Stimulated activated naive CD8-positive, alpha-beta T cell treated with anti-CD3 and anti-CD28 coated beads, Interleukin-15, amount 100 ng/mL, for 72 hours (primary cell): ENCODE measurements around the gene DMXL1.

Source experiments
- ATAC-seq: fragments of 150-1000 bp; cut with Tn5 transposase; 2 replicates; pipeline ENCODE4 v1.10.0; 2021; ENCODE audit warnings: mild to moderate bottlenecking, moderate library complexity
- DNase-seq, 2 donors: peaks; one replicate each; pipeline ENCODE4 v3.0.0; 2021 to 2022
- H3K27ac Mint-ChIP-seq, 2 donors: one replicate each; pipeline ENCODE4 v1.8.0; 2022; ENCODE audit warnings: mild to moderate bottlenecking in 2 of 2, mixed read lengths in 2 of 2, moderate library complexity in 2 of 2
- H3K27me3 Mint-ChIP-seq: one replicate; pipeline ENCODE4 v1.8.0; 2022; ENCODE audit warnings: mixed read lengths
- H3K4me1 Mint-ChIP-seq: one replicate; pipeline ENCODE4 v1.8.0; 2022; ENCODE audit warnings: mild to moderate bottlenecking, mixed read lengths
- H3K4me3 Mint-ChIP-seq, 2 donors: one replicate each; pipeline ENCODE4 v1.8.0; 2022; ENCODE audit warnings: mild to moderate bottlenecking in 2 of 2, mixed read lengths in 2 of 2, moderate library complexity in 1 of 2
- H3K9me3 Mint-ChIP-seq, 2 donors: one replicate each; pipeline ENCODE4 v1.8.0; 2022; ENCODE audit warnings: mixed read lengths in 2 of 2

Gene DMXL1

DNA sequence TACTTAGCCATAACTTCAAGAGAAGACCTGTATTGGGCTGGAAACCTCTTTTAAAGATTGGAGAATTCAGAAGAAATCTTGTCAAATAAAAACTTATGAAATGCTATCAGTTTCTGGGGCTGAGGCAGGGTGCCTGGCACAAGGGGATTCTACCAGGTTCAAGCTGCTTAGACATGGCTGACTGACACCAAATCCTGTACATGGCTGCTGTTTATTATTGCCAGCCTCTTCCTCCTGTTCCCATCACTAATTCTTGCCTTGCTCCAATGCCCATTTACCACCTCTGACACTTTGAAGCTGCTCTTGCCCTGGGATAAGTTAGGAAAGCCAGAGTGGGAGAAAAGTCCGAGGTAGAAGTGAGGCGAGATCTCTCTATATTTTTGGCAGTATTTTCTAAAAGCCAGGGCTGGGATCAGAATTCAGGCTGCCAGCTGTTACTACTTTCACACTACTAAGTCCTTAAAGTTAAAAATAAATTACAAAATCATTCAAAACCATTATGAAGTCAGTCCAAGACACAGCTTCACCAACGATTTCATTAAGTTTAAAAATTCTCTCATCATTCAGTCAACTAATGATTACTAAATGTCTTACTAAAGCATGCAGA lies 218.7 kb downstream of the DMXL1 start:
- Mint-ChIP-seq H3K4me1 (peaks cover 90% of the 10 kb centered on the region), H3K4me3 (peak overlapping the region; percentile 32 to 85), H3K27ac (peak overlapping the region; percentile 64 to 93), H3K9me3 (no peaks in the 10 kb centered on the region), H3K27me3 (no peaks in the 10 kb centered on the region)
- no peak for DNase-seq
- no peak for ATAC-seq

DNA sequence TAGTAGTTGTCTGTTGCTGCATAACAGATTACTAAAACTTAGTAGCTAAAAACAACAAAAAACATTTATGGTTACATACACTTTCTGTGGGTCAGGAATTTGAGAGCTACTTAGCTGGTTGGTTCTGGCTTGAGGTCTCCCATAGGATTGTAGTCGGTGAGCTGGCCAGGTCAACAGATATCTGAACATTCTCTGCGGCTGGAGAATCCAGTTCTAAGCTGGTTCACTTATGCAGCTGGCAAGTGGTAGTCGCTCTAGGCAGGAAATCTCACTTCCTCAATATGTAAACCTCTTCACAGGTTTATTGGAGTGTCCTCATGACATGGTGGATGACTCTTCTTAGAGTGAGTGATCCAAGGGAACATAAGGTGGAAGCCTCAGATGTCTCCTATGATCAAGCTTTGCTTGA lies 219.3 kb downstream of the DMXL1 start:
- no peaks in the 10 kb centered on the region for H3K9me3 Mint-ChIP-seq
- peaks cover 84% of the 10 kb centered on the region for H3K4me1 Mint-ChIP-seq
- peak overlapping the region; percentile 42 to 64 for H3K27ac Mint-ChIP-seq
- H3K27me3 Mint-ChIP-seq, result no peaks in the 10 kb centered on the region
- H3K4me3 Mint-ChIP-seq, result peak overlapping the region; percentile 32 to 85
- ATAC-seq (peak; percentile 59), DNase-seq (no peak)

DNA sequence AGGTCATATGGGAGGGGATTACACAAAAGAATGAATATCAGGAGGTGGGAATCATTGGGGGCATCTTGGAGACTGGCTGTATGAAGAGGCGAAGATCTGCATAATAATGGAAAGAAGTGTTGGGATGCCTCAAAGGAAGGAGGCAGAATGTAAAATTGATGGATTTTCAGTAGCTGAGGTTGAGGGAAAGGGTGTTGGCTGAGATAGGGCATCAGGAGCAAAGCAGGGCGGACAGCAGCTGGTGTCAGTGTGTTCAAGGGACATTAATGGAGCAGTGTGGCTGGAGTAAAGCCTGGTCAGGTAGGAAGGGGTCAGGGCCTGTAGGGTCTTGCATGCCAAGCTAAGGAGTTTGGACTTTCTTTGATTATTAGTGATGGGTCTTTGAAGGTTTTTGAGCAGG lies 219.7 kb downstream of the DMXL1 start:
- Mint-ChIP-seq H3K4me1 (peaks cover 80% of the 10 kb centered on the region), H3K9me3 (no peaks in the 10 kb centered on the region), H3K27ac (peak overlapping the region; percentile 42 to 64), H3K27me3 (no peaks in the 10 kb centered on the region), H3K4me3 (peak overlapping the region; percentile 32 to 85)
- DNase-seq (no peak), ATAC-seq (no peak)

GRCh38 chr5:119291056-119291455 lies 220.2 kb downstream of the DMXL1 start:
- Mint-ChIP-seq H3K4me1 (peaks cover 75% of the 10 kb centered on the region), H3K27me3 (no peaks in the 10 kb centered on the region), H3K27ac (peak overlapping the region in 1 of 2 donors; percentile 26), H3K4me3 (peak overlapping the region; percentile 32 to 85), H3K9me3 (no peaks in the 10 kb centered on the region)
- DNase-seq (no peak), ATAC-seq (no peak)

DNA sequence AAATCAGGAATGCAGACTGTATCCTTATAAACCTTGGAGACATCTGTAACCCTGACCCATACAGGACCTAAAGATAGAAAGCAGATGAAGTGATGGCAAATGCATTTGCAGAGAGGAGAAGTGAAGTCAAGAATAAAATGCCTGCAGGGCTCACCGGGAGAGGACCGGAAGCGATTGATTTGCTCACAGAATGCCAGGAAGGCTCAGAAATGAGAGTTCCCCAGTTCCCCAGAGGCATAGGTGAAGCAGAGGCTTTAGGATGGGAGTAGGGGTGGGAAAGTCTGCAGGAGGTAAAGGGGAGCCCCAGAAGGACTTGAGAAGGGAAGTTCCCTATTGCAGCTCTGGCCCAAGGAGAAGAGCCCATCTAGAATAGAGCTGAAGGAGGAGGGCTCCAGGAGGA lies 221.0 kb downstream of the DMXL1 start:
- no peak for DNase-seq
- Mint-ChIP-seq H3K9me3 (no peaks in the 10 kb centered on the region), H3K27ac (peak overlapping the region in 1 of 2 donors; percentile 82), H3K27me3 (no peaks in the 10 kb centered on the region), H3K4me3 (peak overlapping the region; percentile 67 to 85), H3K4me1 (peaks cover 70% of the 10 kb centered on the region)
- no peak for ATAC-seq

- ATAC-seq, result no peak
- Mint-ChIP-seq H3K27ac (no peak overlapping the region), H3K27me3 (no peaks in the 10 kb centered on the region), H3K4me3 (no peak overlapping the region), H3K4me1 (peaks cover 70% of the 10 kb centered on the region), H3K9me3 (no peaks in the 10 kb centered on the region)
- no peak for DNase-seq
These were observed 222.0 kb downstream of the DMXL1 start for GRCh38 chr5:119292701-119293515.

DNA sequence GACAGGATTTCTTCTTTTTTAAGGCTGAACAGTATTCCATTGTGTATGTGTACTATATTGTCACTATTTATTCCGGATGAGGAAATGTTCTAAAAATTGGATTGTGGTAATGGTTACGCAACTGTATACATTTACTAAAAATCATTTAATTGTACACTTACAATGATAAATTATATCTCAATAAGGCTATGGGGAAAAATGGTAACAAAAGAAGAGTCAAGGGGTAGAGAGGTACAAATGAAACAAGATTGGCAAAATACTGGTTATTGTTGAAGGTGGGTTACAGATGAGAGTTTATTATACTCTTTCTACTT lies 222.6 kb downstream of the DMXL1 start:
- Mint-ChIP-seq H3K4me1 (peaks cover 65% of the 10 kb centered on the region), H3K4me3 (no peak overlapping the region), H3K27ac (no peak overlapping the region), H3K27me3 (no peaks in the 10 kb centered on the region), H3K9me3 (no peaks in the 10 kb centered on the region)
- no peak for DNase-seq
- ATAC-seq, result no peak
